T-helper 1 cell treated with Interleukin-12 subunit alpha and Interleukin-12 subunit beta and Interleukin-4 antibody, amounts not matched to agents 30 μg/mL and 1 μg/mL, for 36 hours (primary cell): ENCODE measurements around the gene CPN2.

Experiments
- H3K27ac Mint-ChIP-seq: one replicate; pipeline ENCODE4 v1.8.0; 2021; ENCODE audit warnings: mild to moderate bottlenecking, mixed read lengths
- H3K27me3 Mint-ChIP-seq: one replicate; pipeline ENCODE4 v1.8.0; 2021; ENCODE audit warnings: low read depth, mixed read lengths
- H3K36me3 Mint-ChIP-seq: one replicate; pipeline ENCODE4 v1.8.0; 2021; ENCODE audit warnings: low read depth, mixed read lengths
- H3K4me1 Mint-ChIP-seq: one replicate; pipeline ENCODE4 v1.8.0; 2021; ENCODE audit warnings: low read depth, mixed read lengths
- H3K4me3 Mint-ChIP-seq: one replicate; pipeline ENCODE4 v1.8.0; 2021; ENCODE audit warnings: mild to moderate bottlenecking, moderate library complexity, mixed read lengths
- H3K9me3 Mint-ChIP-seq: one replicate; pipeline ENCODE4 v1.8.0; 2021; ENCODE audit warnings: mixed read lengths

CPN2 gene

GRCh38 chr3:194323785-194324735, 27.1 kb downstream of the CPN2 start:
- no peak overlapping the region for H3K27ac Mint-ChIP-seq
- peaks cover 32% of the 10 kb centered on the region for H3K27me3 Mint-ChIP-seq
- H3K9me3 Mint-ChIP-seq = peaks cover 13% of the 10 kb centered on the region
- H3K4me1 Mint-ChIP-seq = peaks cover 9% of the 10 kb centered on the region
- no peak overlapping the region for H3K4me3 Mint-ChIP-seq
- H3K36me3 Mint-ChIP-seq = peaks cover 9% of the 10 kb centered on the region

DNA sequence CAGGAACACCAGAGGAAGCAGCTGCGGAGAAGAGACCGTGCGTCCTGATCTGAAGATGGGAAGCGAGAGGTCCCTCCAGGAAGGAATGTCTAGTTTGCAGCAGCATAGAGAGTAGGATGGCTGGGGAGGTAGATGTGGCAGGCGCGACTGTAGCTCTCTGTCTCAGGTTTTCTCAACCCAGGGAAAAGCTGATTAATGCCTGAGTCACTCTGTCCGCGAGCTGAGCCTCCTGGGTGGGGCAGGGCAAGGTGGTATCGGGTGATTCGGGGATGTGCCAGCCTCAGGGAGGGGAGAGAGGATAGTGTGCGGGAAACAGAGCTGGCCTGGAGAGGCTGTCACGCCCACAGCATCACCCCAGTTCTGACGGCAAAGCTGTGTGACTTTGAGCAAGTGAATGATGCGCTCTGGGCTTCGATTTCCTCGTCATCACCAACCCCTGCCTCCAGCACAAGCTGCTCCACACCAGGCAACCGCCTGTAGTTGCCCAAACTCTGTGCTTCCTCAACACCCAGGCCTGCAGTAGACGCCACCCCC, 28.4 kb downstream of the CPN2 start:
- Mint-ChIP-seq H3K36me3 (peaks cover 15% of the 10 kb centered on the region), H3K4me3 (peak overlapping the region; percentile 52), H3K4me1 (peaks cover 9% of the 10 kb centered on the region), H3K9me3 (peaks cover 22% of the 10 kb centered on the region), H3K27me3 (peaks cover 26% of the 10 kb centered on the region), H3K27ac (no peak overlapping the region)

DNA sequence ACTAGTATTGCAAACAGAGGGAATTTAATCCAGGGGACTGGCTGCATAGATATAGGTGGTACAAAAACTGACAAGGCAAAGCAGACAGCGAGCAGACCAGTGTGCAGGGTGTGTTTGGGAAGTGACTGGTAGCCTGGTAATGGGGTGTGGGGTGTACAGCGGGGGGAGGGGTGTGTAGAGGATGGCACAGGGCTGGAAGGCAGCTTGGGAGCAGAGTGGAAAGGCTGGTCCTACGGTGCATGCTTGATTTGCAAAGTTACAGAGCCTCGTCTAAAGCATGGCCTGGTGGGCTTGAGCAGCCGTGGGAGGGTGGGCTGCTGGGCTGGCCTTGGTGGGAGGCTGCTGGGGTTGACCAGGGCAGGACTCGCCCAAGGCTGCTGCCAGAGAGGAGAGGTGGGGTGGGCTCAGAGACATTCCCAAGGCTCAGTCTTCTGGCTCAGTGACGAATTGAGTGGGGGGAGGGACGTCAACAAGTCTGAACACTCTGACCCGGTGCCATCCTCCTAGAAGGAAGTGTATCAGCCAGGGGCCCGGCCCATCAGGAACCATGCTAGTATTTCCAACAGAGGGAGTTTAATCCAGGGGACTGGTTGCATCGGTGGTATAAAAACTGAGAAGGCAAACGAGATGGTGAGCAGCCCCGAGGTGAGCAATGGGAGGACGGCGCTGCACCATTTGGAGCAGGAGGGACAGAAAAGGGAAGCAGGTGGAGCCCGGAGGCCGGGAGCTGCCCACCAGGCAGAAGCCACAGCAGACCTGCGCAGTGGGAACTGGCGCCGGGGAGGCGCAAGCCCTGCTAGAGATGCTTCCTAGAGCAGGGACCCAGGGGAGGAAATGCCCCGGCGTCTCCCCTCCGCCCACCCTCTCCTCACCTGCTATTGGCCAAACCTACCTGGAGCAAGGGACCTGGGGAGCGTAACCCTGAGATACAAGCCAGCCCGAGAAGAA, 29.2 kb downstream of the CPN2 start:
- Mint-ChIP-seq H3K4me3 (peak overlapping the region; percentile 52), H3K27ac (no peak overlapping the region), H3K4me1 (peaks cover 9% of the 10 kb centered on the region), H3K27me3 (peaks cover 26% of the 10 kb centered on the region), H3K36me3 (peaks cover 20% of the 10 kb centered on the region), H3K9me3 (peaks cover 26% of the 10 kb centered on the region)

DNA sequence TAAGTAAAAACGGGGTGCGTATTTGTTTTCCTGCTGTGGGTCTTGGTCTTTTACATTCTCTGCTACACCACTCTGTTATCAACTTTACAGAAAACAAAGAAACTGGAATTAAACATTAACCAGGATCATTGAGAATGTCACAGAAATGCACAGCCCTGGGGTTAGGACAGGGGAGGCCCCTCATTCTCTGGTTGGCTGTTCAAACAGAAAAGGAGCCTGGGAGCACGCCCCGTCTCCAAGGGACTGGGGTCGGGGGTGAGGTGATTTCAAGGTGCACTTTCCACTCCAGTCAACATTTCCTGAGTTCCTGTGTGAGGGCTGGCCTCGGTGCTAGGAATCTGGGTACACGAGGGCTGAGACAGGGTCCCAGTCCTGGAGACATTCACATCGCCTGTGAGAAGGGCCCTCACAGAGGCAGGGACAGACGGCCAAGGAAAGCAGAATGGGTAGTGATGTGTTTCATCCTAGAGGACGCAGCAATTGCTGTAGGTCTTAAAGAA, 30.3 kb downstream of the CPN2 start:
- peaks cover 18% of the 10 kb centered on the region for H3K4me1 Mint-ChIP-seq
- H3K36me3 Mint-ChIP-seq = peaks cover 20% of the 10 kb centered on the region
- H3K9me3 Mint-ChIP-seq = peaks cover 26% of the 10 kb centered on the region
- H3K27me3 Mint-ChIP-seq = peaks cover 30% of the 10 kb centered on the region
- no peak overlapping the region for H3K4me3 Mint-ChIP-seq
- no peak overlapping the region for H3K27ac Mint-ChIP-seq

GRCh38 chr3:194320100-194320499, 31.0 kb downstream of the CPN2 start:
- H3K27me3 Mint-ChIP-seq = peaks cover 30% of the 10 kb centered on the region
- H3K4me3 Mint-ChIP-seq = no peak overlapping the region
- H3K36me3 Mint-ChIP-seq = peaks cover 20% of the 10 kb centered on the region
- no peak overlapping the region for H3K27ac Mint-ChIP-seq
- peaks cover 23% of the 10 kb centered on the region for H3K4me1 Mint-ChIP-seq
- H3K9me3 Mint-ChIP-seq = peaks cover 26% of the 10 kb centered on the region

GRCh38 chr3:194318511-194319161, 32.5 kb downstream of the CPN2 start:
- peaks cover 20% of the 10 kb centered on the region for H3K36me3 Mint-ChIP-seq
- peaks cover 26% of the 10 kb centered on the region for H3K9me3 Mint-ChIP-seq
- peaks cover 30% of the 10 kb centered on the region for H3K27me3 Mint-ChIP-seq
- H3K4me1 Mint-ChIP-seq = peaks cover 27% of the 10 kb centered on the region
- H3K4me3 Mint-ChIP-seq = no peak overlapping the region
- H3K27ac Mint-ChIP-seq = no peak overlapping the region

DNA sequence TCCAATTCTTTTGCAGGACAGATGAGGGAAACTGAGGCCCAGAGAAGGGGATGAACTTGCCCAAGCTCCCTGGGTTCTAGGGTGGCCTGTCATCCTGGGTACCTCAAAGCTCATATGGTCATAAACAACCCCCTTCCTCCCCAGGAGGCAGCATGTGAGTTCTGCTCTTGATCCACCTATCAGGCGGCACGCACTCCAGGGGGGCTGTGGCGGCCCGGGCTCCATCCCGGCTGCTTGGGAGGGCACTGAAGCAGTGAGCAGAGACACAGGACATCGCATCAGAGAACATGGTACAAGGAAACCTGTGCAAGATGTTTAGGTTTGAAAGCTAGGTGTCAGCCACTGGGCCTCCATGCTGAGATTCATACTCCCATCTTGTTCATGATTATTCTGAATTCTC, 34.2 kb downstream of the CPN2 start:
- peaks cover 20% of the 10 kb centered on the region for H3K36me3 Mint-ChIP-seq
- H3K4me1 Mint-ChIP-seq = peaks cover 39% of the 10 kb centered on the region
- H3K27ac Mint-ChIP-seq = no peak overlapping the region
- H3K9me3 Mint-ChIP-seq = peaks cover 26% of the 10 kb centered on the region
- H3K4me3 Mint-ChIP-seq = peak overlapping the region; percentile 37
- H3K27me3 Mint-ChIP-seq = peaks cover 14% of the 10 kb centered on the region

DNA sequence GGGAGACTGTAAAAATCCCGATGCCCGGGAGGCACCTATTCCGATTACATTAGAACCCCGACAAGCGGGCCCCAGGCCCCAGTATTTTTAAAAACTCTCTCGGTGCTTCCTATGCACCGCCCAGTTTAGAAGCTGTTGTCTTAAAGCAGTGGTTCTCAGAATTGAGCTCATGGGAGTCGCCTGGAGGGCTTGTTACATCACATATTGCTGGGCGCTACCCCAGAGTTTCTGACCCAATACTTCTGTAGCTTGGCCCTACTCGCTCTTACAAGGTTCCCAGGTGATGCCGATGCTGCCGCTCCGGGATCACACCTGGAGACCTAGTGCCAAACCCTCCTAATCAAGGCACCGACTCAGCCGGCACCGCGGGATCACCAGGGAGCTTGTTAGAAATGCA, 35.2 kb downstream of the CPN2 start:
- Mint-ChIP-seq H3K4me1 (peaks cover 44% of the 10 kb centered on the region), H3K36me3 (peaks cover 20% of the 10 kb centered on the region), H3K27ac (no peak overlapping the region), H3K4me3 (peak overlapping the region; percentile 51), H3K9me3 (peaks cover 26% of the 10 kb centered on the region), H3K27me3 (peaks cover 14% of the 10 kb centered on the region)

GRCh38 chr3:194315088-194315964, 35.8 kb downstream of the CPN2 start:
- H3K27ac Mint-ChIP-seq = peak overlapping the region; percentile 70
- H3K4me1 Mint-ChIP-seq = peaks cover 46% of the 10 kb centered on the region
- peaks cover 14% of the 10 kb centered on the region for H3K27me3 Mint-ChIP-seq
- peaks cover 26% of the 10 kb centered on the region for H3K9me3 Mint-ChIP-seq
- H3K4me3 Mint-ChIP-seq = peak overlapping the region; percentile 80
- H3K36me3 Mint-ChIP-seq = peaks cover 23% of the 10 kb centered on the region

DNA sequence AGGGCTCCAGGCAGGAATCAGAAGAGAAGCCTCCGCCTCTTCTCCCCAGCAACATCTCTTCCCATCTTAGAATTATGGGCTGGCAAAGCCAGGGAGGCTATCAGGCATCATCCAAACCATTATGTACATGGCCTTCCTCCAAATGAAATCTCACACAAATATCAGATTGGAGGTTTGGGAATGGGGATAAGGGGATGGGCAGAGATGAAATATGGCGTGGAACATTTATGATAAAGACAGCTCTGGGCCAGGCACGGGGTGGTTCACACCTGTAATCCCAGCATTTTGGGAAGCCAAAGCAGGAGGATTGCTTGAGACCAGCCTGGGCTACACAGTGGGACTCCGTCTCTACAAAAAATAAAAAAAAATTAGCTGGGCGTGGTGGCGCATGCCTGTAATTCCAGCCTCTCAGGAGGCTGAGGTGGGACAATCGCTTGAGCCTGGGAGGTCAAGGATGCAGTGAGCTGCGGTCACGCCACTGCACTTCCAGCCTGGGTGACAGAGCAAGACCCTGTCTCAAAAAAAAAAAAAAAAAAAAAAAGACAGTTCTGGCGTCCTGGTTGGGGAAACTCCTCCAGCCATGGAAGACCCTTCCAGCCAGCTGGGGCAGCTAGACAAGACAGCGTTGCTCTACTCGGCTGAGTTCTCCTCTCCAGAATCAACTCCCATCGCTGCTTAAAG, 36.6 kb downstream of the CPN2 start:
- peaks cover 18% of the 10 kb centered on the region for H3K9me3 Mint-ChIP-seq
- peak overlapping the region; percentile 80 for H3K4me3 Mint-ChIP-seq
- peaks cover 18% of the 10 kb centered on the region for H3K36me3 Mint-ChIP-seq
- H3K27ac Mint-ChIP-seq = no peak overlapping the region
- H3K4me1 Mint-ChIP-seq = peaks cover 50% of the 10 kb centered on the region
- H3K27me3 Mint-ChIP-seq = peaks cover 9% of the 10 kb centered on the region

GRCh38 chr3:194313560-194314387, 37.4 kb downstream of the CPN2 start:
- Mint-ChIP-seq H3K27me3 (peaks cover 7% of the 10 kb centered on the region), H3K4me3 (no peak overlapping the region), H3K36me3 (peaks cover 11% of the 10 kb centered on the region), H3K4me1 (peaks cover 58% of the 10 kb centered on the region), H3K9me3 (peaks cover 10% of the 10 kb centered on the region), H3K27ac (no peak overlapping the region)

DNA sequence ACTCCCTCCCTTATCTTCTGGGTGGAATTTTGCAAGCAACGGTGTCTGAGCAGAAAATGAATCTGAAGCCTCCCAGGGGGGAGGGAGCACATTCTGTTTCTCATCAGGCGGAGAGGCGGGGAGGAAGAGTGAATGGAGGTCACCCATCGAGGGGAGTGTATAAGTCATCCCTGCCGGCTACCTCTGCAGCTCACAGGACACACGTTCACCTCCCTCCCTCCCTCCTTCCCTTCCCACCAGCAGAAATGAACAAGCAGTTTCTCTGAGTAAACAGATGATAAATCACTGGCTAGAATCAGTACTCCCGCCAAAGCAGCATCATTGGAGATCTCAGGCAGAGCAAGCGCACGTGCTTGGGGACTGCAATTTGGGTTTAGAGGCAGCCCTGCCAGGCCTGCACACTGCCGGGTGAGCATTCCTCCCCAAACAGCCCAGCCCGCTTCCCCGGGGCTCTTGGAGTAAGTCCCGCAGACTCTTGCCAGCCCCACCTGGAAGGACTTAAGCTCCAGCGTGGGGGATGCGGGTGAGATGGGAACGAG, 38.3 kb downstream of the CPN2 start:
- Mint-ChIP-seq H3K36me3 (peaks cover 8% of the 10 kb centered on the region), H3K27ac (peak overlapping the region; percentile 22), H3K4me1 (peaks cover 66% of the 10 kb centered on the region), H3K27me3 (peaks cover 7% of the 10 kb centered on the region), H3K9me3 (peaks cover 5% of the 10 kb centered on the region), H3K4me3 (peak overlapping the region; percentile 64)
